Kidney (tissue), 14 donors: ENCODE measurements around the gene SMYD3. TPM values are rescaled to one million over a fixed set of nuclear protein-coding genes. Genes with fewer than 3 reads are reported as not detected.

Experiments
- DNase-seq, 5 donors: peaks; one replicate each; pipeline ENCODE4 v3.0.0-alpha.2; 2013 to 2020
- FAIRE-seq: peaks from 2 replicates; lab custom pipeline; 2012; peaks lifted over from hg19 to GRCh38; lab: Jason Lieb, UNC
- H3K27ac ChIP-seq, 2 donors: one replicate each; pipeline ENCODE4 v1.7.0; 2013; ENCODE audit warnings: low read depth in 2 of 2, low read length in 2 of 2, inconsistent platforms in 1 of 2
- H3K27me3 ChIP-seq: one replicate; pipeline ENCODE4 v1.7.1; 2013; ENCODE audit warnings: low read length, inconsistent platforms; ENCODE audit not compliant: control insufficient read depth, insufficient read depth
- H3K36me3 ChIP-seq, 3 donors: one replicate each; pipeline versions ENCODE4 v1.7.0 to v1.7.1; 2013; ENCODE audit warnings: low read length in 3 of 3, control low read depth in 1 of 3, inconsistent platforms in 1 of 3; ENCODE audit not compliant: insufficient read depth in 3 of 3, control insufficient read depth in 2 of 3
- H3K4me1 ChIP-seq, 3 donors: one replicate each; pipeline versions ENCODE4 v1.7.0 to v1.7.1; 2013; ENCODE audit warnings: low read length in 3 of 3, inconsistent platforms in 1 of 3, low read depth in 1 of 3; ENCODE audit not compliant: control insufficient read depth in 2 of 3, insufficient read depth in 2 of 3
- H3K4me3 ChIP-seq, 3 donors: one replicate each; pipeline versions ENCODE4 v1.7.0 to v1.8.1; 2013; ENCODE audit warnings: low read length in 3 of 3, control low read depth in 1 of 3, inconsistent platforms in 1 of 3
- H3K9ac ChIP-seq, 3 donors: one replicate each; pipeline versions ENCODE4 v1.7.0 to v1.7.1; 2013; ENCODE audit warnings: low read length in 3 of 3, control low read depth in 1 of 3, inconsistent platforms in 1 of 3
- H3K9me3 ChIP-seq, 3 donors: one replicate each; pipeline versions ENCODE4 v1.7.0 to v1.7.1; 2013; ENCODE audit warnings: low read length in 3 of 3, control low read depth in 1 of 3, inconsistent platforms in 1 of 3; ENCODE audit not compliant: control insufficient read depth in 2 of 3, insufficient read depth in 1 of 3
- CTCF ChIP-seq: IDR thresholded peaks from 3 replicates; pipeline ENCODE4 v1.5.1; 2012; ENCODE audit warnings: mild to moderate bottlenecking, moderate library complexity, borderline replicate concordance; ENCODE audit not compliant: insufficient read depth; ENCODE audit errors: extremely low read depth
- intact Hi-C: fragments of 100-400 bp; cut with DNase I; formaldehyde crosslinking; loops from one replicate; pipeline ENCODE4 v1.11.1; 2022
- polyA plus RNA-seq: library from polyadenylated mRNA; stranded (reverse); fragments of 350-450 nt; fragmentation: Illumina TruSeq; extraction: RNeasy Lipid Tissue Mini Kit (QIAGEN cat#74804); gene quantifications from one replicate; pipeline ENCODE4 v1.2.3, GENCODE V29; 2014; ENCODE audit warnings: low read depth, low replicate concordance; ENCODE audit not compliant: insufficient read depth
- total RNA-seq: library from RNA; stranded (reverse); fragmentation: NEBNext Ultra II Directional; extraction: Animal tissue kit (Norgen Biotek cat#: 25700); gene quantifications from one replicate; pipeline ENCODE4 v1.2.1, GENCODE V29; 2021
- donor health status: control.
- donor health status: control.
- donor health status: control.
- donor health status: control.
- donor health status: control.
- donor health status: DM: yes; HTN: yes; CAD: no.
- donor health status: Normal renal cell carcinoma (clear cell type).

SMYD3 gene
- total and polyA plus RNA-seq, 2 donors from 2014 or later, result 23.3 to 23.9 TPM

DNA sequence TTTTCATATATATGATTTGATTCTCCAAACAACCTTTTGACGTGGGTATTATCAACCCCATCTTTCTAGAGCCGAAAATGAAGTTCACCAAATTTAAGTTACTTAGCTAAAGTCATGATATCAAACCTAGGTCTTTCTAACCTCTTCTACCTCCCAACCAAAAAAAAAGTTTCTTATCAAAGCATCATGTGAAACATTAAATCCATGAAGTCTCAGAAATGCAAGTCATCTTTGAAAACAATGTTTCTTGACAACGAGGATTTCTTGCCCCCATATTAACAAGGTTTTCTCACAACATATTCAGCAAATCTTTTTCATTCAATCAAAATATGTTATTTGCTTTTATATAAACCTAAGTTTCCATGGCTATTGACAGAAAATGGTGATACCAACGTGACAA, 306.3 kb downstream of the SMYD3 start:
- Histone ChIP-seq H3K9ac (no peak overlapping the region), H3K4me1 (peaks cover 0 to 2% (median 0%) of the 10 kb centered on the region in 3 donors), H3K27ac (no peak overlapping the region), H3K27me3 (no peaks in the 10 kb centered on the region), H3K9me3 (no peaks in the 10 kb centered on the region), H3K36me3 (no peaks in the 10 kb centered on the region), H3K4me3 (no peak overlapping the region)
- no peak for TF ChIP-seq CTCF
- intact Hi-C loops, result no loop called here
- DNase-seq, result no peak
- FAIRE-seq, result no peak

DNA sequence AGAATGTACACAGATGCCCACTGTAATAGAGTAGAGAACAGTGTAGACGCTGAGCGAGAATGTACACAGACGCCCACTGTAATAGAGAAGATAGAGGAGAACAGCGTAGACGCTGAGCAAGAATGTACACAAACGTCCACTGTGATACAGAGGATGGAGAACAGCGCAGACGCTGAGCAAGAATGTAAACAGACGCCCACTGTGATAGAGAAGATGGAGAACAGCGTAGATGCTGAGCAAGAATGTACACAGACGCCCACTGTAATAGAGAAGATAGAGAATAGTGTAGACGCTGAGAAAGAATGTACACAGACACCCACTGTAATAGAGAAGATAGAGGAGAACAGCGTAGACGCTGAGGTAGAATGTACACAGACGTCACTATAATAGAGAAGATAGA, 306.9 kb downstream of the SMYD3 start:
- H3K9me3 ChIP-seq, result no peaks in the 10 kb centered on the region
- intact Hi-C loops, result no loop called here
- DNase-seq, result no peak
- no peaks in the 10 kb centered on the region for H3K27me3 ChIP-seq
- H3K4me1 ChIP-seq, result peaks cover 0 to 2% (median 0%) of the 10 kb centered on the region in 3 donors
- no peak for TF ChIP-seq CTCF
- H3K4me3 ChIP-seq, result no peak overlapping the region
- H3K36me3 ChIP-seq, result no peaks in the 10 kb centered on the region
- no peak overlapping the region for H3K27ac ChIP-seq
- FAIRE-seq, result no peak
- H3K9ac ChIP-seq, result no peak overlapping the region

GRCh38 chr1:246199086-246199645, 307.9 kb downstream of the SMYD3 start:
- DNase-seq (peak in 2 of 5 donors; percentile 35 to 50), FAIRE-seq (no peak)
- H3K4me1 ChIP-seq, result peaks cover 0 to 2% (median 0%) of the 10 kb centered on the region in 3 donors
- H3K4me3 ChIP-seq, result no peak overlapping the region
- no peak for TF ChIP-seq CTCF
- H3K36me3 ChIP-seq, result no peaks in the 10 kb centered on the region
- no peak overlapping the region for H3K27ac ChIP-seq
- intact Hi-C loops, result no loop called here
- H3K9ac ChIP-seq, result no peak overlapping the region
- H3K27me3 ChIP-seq, result no peaks in the 10 kb centered on the region
- no peaks in the 10 kb centered on the region for H3K9me3 ChIP-seq
